HG02973 (cell line): ENCODE results near the gene ACVRL1.
A peak's percentile ranks its signal among the peaks of the same experiment; 100 is the strongest.

Source experiments
- ATAC-seq: cut with Tn5 transposase; IDR thresholded peaks from one replicate; pipeline ENCODE4 v1.9.1; 2021; ENCODE audit warnings: moderate library complexity; ENCODE audit not compliant: unreplicated experiment

ACVRL1 gene

GRCh38 chr12:51938726-51939125 is 31.4 kb downstream of the ACVRL1 start:
- ATAC-seq = no peak

- no peak for ATAC-seq
Measured at GRCh38 chr12:51941011-51941581, 33.8 kb downstream of the ACVRL1 start.

- ATAC-seq = no peak
Measured at GRCh38 chr12:51941604-51942003, 34.3 kb downstream of the ACVRL1 start.

GRCh38 chr12:51942056-51942455 is 34.8 kb downstream of the ACVRL1 start:
- ATAC-seq = no peak

GRCh38 chr12:51942501-51943000 is 35.2 kb downstream of the ACVRL1 start:
- no peak for ATAC-seq

- ATAC-seq = no peak
Measured at GRCh38 chr12:51943346-51943745, 36.0 kb downstream of the ACVRL1 start.

GRCh38 chr12:51944608-51945233 is 37.4 kb downstream of the ACVRL1 start:
- no peak for ATAC-seq

GRCh38 chr12:51947246-51947996 is 40.1 kb downstream of the ACVRL1 start:
- ATAC-seq = no peak

GRCh38 chr12:51948066-51948465 is 40.8 kb downstream of the ACVRL1 start:
- no peak for ATAC-seq

GRCh38 chr12:51949342-51950030 is 42.2 kb downstream of the ACVRL1 start:
- ATAC-seq = no peak

GRCh38 chr12:51950682-51951198 is 43.4 kb downstream of the ACVRL1 start:
- ATAC-seq = no peak

- ATAC-seq = peak; percentile 81
Measured at GRCh38 chr12:51951199-51951842, 44.0 kb downstream of the ACVRL1 start, which contains the start of gene ACVR1B. TSS of gene ACVR1B (plus strand) at chr12:51951699. CDS start at chr12:51951744, 45 bp downstream.

- no peak for ATAC-seq
Measured at GRCh38 chr12:51951843-51952722, 44.8 kb downstream of the ACVRL1 start.

GRCh38 chr12:51953089-51953488 is 45.8 kb downstream of the ACVRL1 start:
- ATAC-seq = no peak

- ATAC-seq = no peak
Measured at GRCh38 chr12:51953864-51954263, 46.6 kb downstream of the ACVRL1 start.

- no peak for ATAC-seq
Measured at GRCh38 chr12:51954561-51955361, 47.5 kb downstream of the ACVRL1 start.

- no peak for ATAC-seq
Measured at GRCh38 chr12:51955702-51956101, 48.4 kb downstream of the ACVRL1 start.

- ATAC-seq = no peak
Measured at GRCh38 chr12:51958542-51958941, 51.2 kb downstream of the ACVRL1 start.

GRCh38 chr12:51959211-51959610 is 51.9 kb downstream of the ACVRL1 start:
- ATAC-seq = no peak
